GM23338 (cell line): Measurements from ENCODE around the gene TOX2. TPM values are rescaled to one million over a fixed set of nuclear protein-coding genes. Genes with fewer than 3 reads are reported as not detected.

ENCODE experiments used
- ATAC-seq: fragments of 200-7000 bp; cut with Tn5 transposase; 3 replicates; pipeline ENCODE4 v1.9.1; 2020
- DNase-seq: peaks from one replicate; pipeline ENCODE4 v3.0.0-alpha.2; 2015; ENCODE audit warnings: low spot score
- H2AFZ ChIP-seq: fragments of 200-600 bp; sonication (generic); 2 replicates; pipeline ENCODE4 v1.8.0; 2016; ENCODE audit warnings: antibody characterized with exemption, mild to moderate bottlenecking, moderate library complexity
- H3F3A ChIP-seq: fragments of 200-600 bp; sonication (generic); replicated peaks from 2 replicates; pipeline ENCODE4 v1.8.0; 2017; ENCODE audit warnings: antibody characterized with exemption, mixed run types, low read depth
- H3K27ac ChIP-seq: fragments of 200-600 bp; sonication (generic); 2 replicates; pipeline ENCODE4 v1.6.1; 2016; ENCODE audit warnings: low read depth
- H3K27me3 ChIP-seq: fragments of 200-600 bp; sonication (generic); 2 replicates; pipeline ENCODE4 v1.8.0; 2016; ENCODE audit warnings: mild to moderate bottlenecking, mixed run types, moderate library complexity; ENCODE audit not compliant: insufficient read depth
- H3K36me3 ChIP-seq: fragments of 200-600 bp; sonication (generic); 2 replicates; pipeline ENCODE4 v1.8.0; 2016; ENCODE audit warnings: mild to moderate bottlenecking; ENCODE audit not compliant: insufficient read depth
- H3K4me1 ChIP-seq: fragments of 200-600 bp; sonication (generic); 2 replicates; pipeline ENCODE4 v1.8.0; 2016; ENCODE audit warnings: mild to moderate bottlenecking, moderate library complexity; ENCODE audit not compliant: insufficient read depth
- H3K4me2 ChIP-seq: fragments of 200-600 bp; sonication (generic); 2 replicates; pipeline ENCODE4 v1.7.1; 2017; ENCODE audit warnings: mixed run types
- H3K4me3 ChIP-seq: fragments of 200-600 bp; sonication (generic); 2 replicates; pipeline ENCODE4 v1.6.1; 2016; ENCODE audit warnings: mixed run types
- H3K79me2 ChIP-seq: fragments of 200-600 bp; sonication (generic); replicated peaks from 2 replicates; pipeline ENCODE4 v1.8.0; 2017; ENCODE audit warnings: mild to moderate bottlenecking; ENCODE audit not compliant: insufficient read depth
- H3K9me2 ChIP-seq: fragments of 200-600 bp; sonication (generic); 2 replicates; pipeline ENCODE4 v1.8.0; 2017; ENCODE audit not compliant: insufficient read depth
- H4K20me1 ChIP-seq: fragments of 200-600 bp; sonication (generic); replicated peaks from 2 replicates; pipeline ENCODE4 v1.8.0; 2017; ENCODE audit warnings: mild to moderate bottlenecking; ENCODE audit not compliant: insufficient read depth
- H3K27ac Mint-ChIP-seq: 2 replicates; pipeline ENCODE4 v1.8.0; 2020; ENCODE audit warnings: inconsistent platforms, mild to moderate bottlenecking, moderate library complexity, mixed read lengths
- H3K27me3 Mint-ChIP-seq: 3 replicates; pipeline ENCODE4 v1.8.0; 2022; ENCODE audit warnings: low read depth, mild to moderate bottlenecking, moderate library complexity, mixed read lengths, inconsistent platforms; ENCODE audit not compliant: insufficient read depth, poor library complexity
- H3K36me3 Mint-ChIP-seq: 3 replicates; pipeline ENCODE4 v1.8.0; 2021; ENCODE audit warnings: low read depth, mild to moderate bottlenecking, inconsistent platforms, moderate library complexity, mixed read lengths
- H3K4me1 Mint-ChIP-seq: 3 replicates; pipeline ENCODE4 v1.8.0; 2020; ENCODE audit warnings: mild to moderate bottlenecking, inconsistent platforms, mixed read lengths
- H3K4me3 Mint-ChIP-seq: 3 replicates; pipeline ENCODE4 v1.8.0; 2021; ENCODE audit warnings: moderate library complexity, mild to moderate bottlenecking, inconsistent platforms, mixed read lengths
- H3K9me3 Mint-ChIP-seq: 3 replicates; pipeline ENCODE4 v1.8.0; 2020; ENCODE audit warnings: moderate library complexity, mild to moderate bottlenecking, inconsistent platforms, mixed read lengths
- CREB1 ChIP-seq: fragments of 250-450 bp; sonication (Bioruptor Pico); IDR thresholded peaks from 2 replicates; pipeline ENCODE4 v1.5.0; 2020; ENCODE audit warnings: low read depth, mild to moderate bottlenecking, moderate library complexity
- ETS1 ChIP-seq: IDR thresholded peaks from 2 replicates; pipeline ENCODE4 v1.6.1; 2016; ENCODE audit warnings: antibody characterized with exemption
- EZH2 ChIP-seq: fragments of 200-600 bp; sonication (generic); IDR thresholded peaks from one replicate; pipeline ENCODE4 v1.8.0; 2017; ENCODE audit warnings: antibody characterized with exemption, mild to moderate bottlenecking, low read depth; ENCODE audit not compliant: unreplicated experiment
- EZH2phosphoT487 ChIP-seq: fragments of 200-600 bp; sonication (generic); IDR thresholded peaks from one replicate; pipeline ENCODE4 v1.8.1; 2018; ENCODE audit warnings: antibody characterized with exemption; ENCODE audit not compliant: unreplicated experiment
- JUNB ChIP-seq: IDR thresholded peaks from one replicate; pipeline ENCODE4 v1.6.1; 2016; ENCODE audit warnings: antibody characterized with exemption; ENCODE audit not compliant: unreplicated experiment
- NANOG ChIP-seq: IDR thresholded peaks from 2 replicates; pipeline ENCODE4 v1.6.1; 2016; ENCODE audit warnings: antibody characterized with exemption, borderline replicate concordance
- POLR2AphosphoS5 ChIP-seq: IDR thresholded peaks from 2 replicates; pipeline ENCODE4 v1.6.1; 2016; ENCODE audit warnings: antibody characterized with exemption, low read depth
- STAT1 ChIP-seq: IDR thresholded peaks from one replicate; pipeline ENCODE4 v1.6.1; 2016; ENCODE audit warnings: antibody characterized with exemption; ENCODE audit not compliant: unreplicated experiment
- ZNF114 ChIP-seq: fragments of 250-450 bp; sonication (Bioruptor Pico); IDR thresholded peaks from 2 replicates; pipeline ENCODE4 v1.5.0; 2020; ENCODE audit warnings: mild to moderate bottlenecking, moderate library complexity
- ZNF331 ChIP-seq: fragments of 250-450 bp; sonication (Bioruptor Pico); IDR thresholded peaks from 2 replicates; pipeline ENCODE4 v1.5.0; 2020; ENCODE audit warnings: low read depth, mild to moderate bottlenecking, moderate library complexity
- ZNF462 ChIP-seq: fragments of 250-450 bp; sonication (Bioruptor Pico); IDR thresholded peaks from 2 replicates; pipeline ENCODE4 v1.5.0; 2020; ENCODE audit warnings: mild to moderate bottlenecking, moderate library complexity
- polyA plus RNA-seq: library from polyadenylated mRNA; unstranded; fragments of >200 nt; fragmentation: Nextera tagmentation; extraction: Ambion mirVana; gene quantifications from 2 replicates; pipeline ENCODE4 v1.2.1, GENCODE V29; 2016
- total RNA-seq: library from RNA; depleted of rRNA; stranded (reverse); fragments of >200 nt; shearing (Covaris generic); gene quantifications from 2 replicates; pipeline ENCODE4 v1.2.3, GENCODE V29; 2014
- TF ChIP-seq, protein P1 (sequence below): IDR thresholded peaks from one replicate; pipeline ENCODE4 v1.6.1; 2018; ENCODE audit warnings: antibody characterized with exemption; ENCODE audit not compliant: unreplicated experiment
- TF ChIP-seq, protein P2 (sequence below), 2 experiments: fragments of 200-600 bp in 1 of 2; sonication (generic) in 1 of 2; conservative IDR thresholded peaks; 2 replicates each; pipeline versions ENCODE4 v1.5.1 to v1.6.1; 2016 to 2017; ENCODE audit warnings: antibody characterized with exemption in 2 of 2, low read depth in 2 of 2, mild to moderate bottlenecking in 2 of 2, moderate library complexity in 1 of 2

The TOX2 gene
- total and polyA plus RNA-seq, 2 experiments from 2014 or later = 1.4 to 1.5 TPM

- ATAC-seq (no peak), DNase-seq (no peak)
- Histone ChIP-seq H3K4me1 (no peaks in the 10 kb centered on the region), H3K4me3 (no peak overlapping the region), H3K4me2 (no peak overlapping the region), H3F3A (no peaks in the 10 kb centered on the region), H3K9me2 (no peaks in the 10 kb centered on the region), H3K79me2 (no peaks in the 10 kb centered on the region), H4K20me1 (no peaks in the 10 kb centered on the region), H3K27ac (no peak overlapping the region), H2AFZ (no peak overlapping the region), H3K27me3 (no peaks in the 10 kb centered on the region), H3K36me3 (no peaks in the 10 kb centered on the region)
- H3K9me3 Mint-ChIP-seq = no peaks in the 10 kb centered on the region
- H3K4me1 Mint-ChIP-seq = no peaks in the 10 kb centered on the region
- H3K36me3 Mint-ChIP-seq = no peaks in the 10 kb centered on the region
- TF ChIP-seq EZH2phosphoT487 (no peak), ZNF114 (no peak), STAT1 (no peak), NANOG (no peak), JUNB (no peak), ETS1 (no peak), EZH2 (no peak), ZNF331 (CRISPR knock-in tag) (no peak), CREB1 (no peak), POLR2AphosphoS5 (no peak), ZNF462 (no peak)
- TF ChIP-seq, protein P1, sequence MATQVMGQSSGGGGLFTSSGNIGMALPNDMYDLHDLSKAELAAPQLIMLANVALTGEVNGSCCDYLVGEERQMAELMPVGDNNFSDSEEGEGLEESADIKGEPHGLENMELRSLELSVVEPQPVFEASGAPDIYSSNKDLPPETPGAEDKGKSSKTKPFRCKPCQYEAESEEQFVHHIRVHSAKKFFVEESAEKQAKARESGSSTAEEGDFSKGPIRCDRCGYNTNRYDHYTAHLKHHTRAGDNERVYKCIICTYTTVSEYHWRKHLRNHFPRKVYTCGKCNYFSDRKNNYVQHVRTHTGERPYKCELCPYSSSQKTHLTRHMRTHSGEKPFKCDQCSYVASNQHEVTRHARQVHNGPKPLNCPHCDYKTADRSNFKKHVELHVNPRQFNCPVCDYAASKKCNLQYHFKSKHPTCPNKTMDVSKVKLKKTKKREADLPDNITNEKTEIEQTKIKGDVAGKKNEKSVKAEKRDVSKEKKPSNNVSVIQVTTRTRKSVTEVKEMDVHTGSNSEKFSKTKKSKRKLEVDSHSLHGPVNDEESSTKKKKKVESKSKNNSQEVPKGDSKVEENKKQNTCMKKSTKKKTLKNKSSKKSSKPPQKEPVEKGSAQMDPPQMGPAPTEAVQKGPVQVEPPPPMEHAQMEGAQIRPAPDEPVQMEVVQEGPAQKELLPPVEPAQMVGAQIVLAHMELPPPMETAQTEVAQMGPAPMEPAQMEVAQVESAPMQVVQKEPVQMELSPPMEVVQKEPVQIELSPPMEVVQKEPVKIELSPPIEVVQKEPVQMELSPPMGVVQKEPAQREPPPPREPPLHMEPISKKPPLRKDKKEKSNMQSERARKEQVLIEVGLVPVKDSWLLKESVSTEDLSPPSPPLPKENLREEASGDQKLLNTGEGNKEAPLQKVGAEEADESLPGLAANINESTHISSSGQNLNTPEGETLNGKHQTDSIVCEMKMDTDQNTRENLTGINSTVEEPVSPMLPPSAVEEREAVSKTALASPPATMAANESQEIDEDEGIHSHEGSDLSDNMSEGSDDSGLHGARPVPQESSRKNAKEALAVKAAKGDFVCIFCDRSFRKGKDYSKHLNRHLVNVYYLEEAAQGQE = no peak
- TF ChIP-seq, protein P2, sequence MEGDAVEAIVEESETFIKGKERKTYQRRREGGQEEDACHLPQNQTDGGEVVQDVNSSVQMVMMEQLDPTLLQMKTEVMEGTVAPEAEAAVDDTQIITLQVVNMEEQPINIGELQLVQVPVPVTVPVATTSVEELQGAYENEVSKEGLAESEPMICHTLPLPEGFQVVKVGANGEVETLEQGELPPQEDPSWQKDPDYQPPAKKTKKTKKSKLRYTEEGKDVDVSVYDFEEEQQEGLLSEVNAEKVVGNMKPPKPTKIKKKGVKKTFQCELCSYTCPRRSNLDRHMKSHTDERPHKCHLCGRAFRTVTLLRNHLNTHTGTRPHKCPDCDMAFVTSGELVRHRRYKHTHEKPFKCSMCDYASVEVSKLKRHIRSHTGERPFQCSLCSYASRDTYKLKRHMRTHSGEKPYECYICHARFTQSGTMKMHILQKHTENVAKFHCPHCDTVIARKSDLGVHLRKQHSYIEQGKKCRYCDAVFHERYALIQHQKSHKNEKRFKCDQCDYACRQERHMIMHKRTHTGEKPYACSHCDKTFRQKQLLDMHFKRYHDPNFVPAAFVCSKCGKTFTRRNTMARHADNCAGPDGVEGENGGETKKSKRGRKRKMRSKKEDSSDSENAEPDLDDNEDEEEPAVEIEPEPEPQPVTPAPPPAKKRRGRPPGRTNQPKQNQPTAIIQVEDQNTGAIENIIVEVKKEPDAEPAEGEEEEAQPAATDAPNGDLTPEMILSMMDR (conservative IDR thresholded peaks at IDR 0.05; ENCODE audit: low read depth in 2 of 2) = no peak
- H3K27me3 Mint-ChIP-seq = no peaks in the 10 kb centered on the region
- no peak overlapping the region for H3K4me3 Mint-ChIP-seq
- H3K27ac Mint-ChIP-seq = no peak overlapping the region
Measured at GRCh38 chr20:44099832-44100231, 185.2 kb downstream of the TOX2 start.
